Tibial nerve (tissue), 4 donors: ENCODE data around the gene RAB42.

Experiments
- CTCF ChIP-seq, 5 experiments: fragments of 200-600 bp in 3 of 5; fragments of 450-650 bp in 2 of 5; sonication (generic) in 3 of 5; IDR thresholded peaks; one replicate each; pipeline ENCODE4 v1.5.1; 2016 to 2019; ENCODE audit warnings: antibody characterized with exemption in 5 of 5, mild to moderate bottlenecking in 3 of 5, moderate library complexity in 2 of 5
- EP300 ChIP-seq, 2 donors: sonication (generic); formaldehyde crosslinking; IDR thresholded peaks; one replicate each; pipeline ENCODE4 v1.6.1; 2017; ENCODE audit warnings: antibody characterized with exemption in 2 of 2, mild to moderate bottlenecking in 1 of 2
- POLR2A ChIP-seq, 2 donors: fragments of 450-650 bp; IDR thresholded peaks; one replicate each; pipeline ENCODE4 v1.6.1; 2017; ENCODE audit warnings: antibody characterized with exemption in 2 of 2, mild to moderate bottlenecking in 2 of 2, moderate library complexity in 2 of 2

GRCh38 chr1:28601696-28602095 lies 9.6 kb downstream of the RAB42 start:
- TF ChIP-seq CTCF (IDR thresholded peaks at IDR 0.05) = no peak
- no peak for TF ChIP-seq POLR2A (IDR thresholded peaks at IDR 0.05)
- no peak for TF ChIP-seq EP300 (IDR thresholded peaks at IDR 0.05)
